Left renal cortex interstitium (tissue), 4 donors: ENCODE data around the gene PRR5. TPM values are rescaled to one million over a fixed set of nuclear protein-coding genes. Genes with fewer than 3 reads are reported as not detected.
"Not testable (repeated sequence)": the region's sequence is repeated elsewhere in the genome, so short reads cannot be mapped to it uniquely, and the experiment has no call there.

ENCODE experiments used
- DNase-seq, 4 donors: peaks; one replicate each; pipeline ENCODE4 v3.0.0-alpha.2; 2013; ENCODE audit warnings: low read depth in 4 of 4, low spot score in 2 of 4, missing footprints in 1 of 4
- polyA plus RNA-seq, 4 donors: library from polyadenylated mRNA; unstranded; fragments of 120-200 nt; gene quantifications; one replicate each; pipeline ENCODE4 v1.2.1, GENCODE V29; 2013; ENCODE audit not compliant: insufficient read length in 4 of 4

PRR5 gene
- polyA plus RNA-seq, 4 donors = 22.3 to 39.1 (median 32.1) TPM

DNA sequence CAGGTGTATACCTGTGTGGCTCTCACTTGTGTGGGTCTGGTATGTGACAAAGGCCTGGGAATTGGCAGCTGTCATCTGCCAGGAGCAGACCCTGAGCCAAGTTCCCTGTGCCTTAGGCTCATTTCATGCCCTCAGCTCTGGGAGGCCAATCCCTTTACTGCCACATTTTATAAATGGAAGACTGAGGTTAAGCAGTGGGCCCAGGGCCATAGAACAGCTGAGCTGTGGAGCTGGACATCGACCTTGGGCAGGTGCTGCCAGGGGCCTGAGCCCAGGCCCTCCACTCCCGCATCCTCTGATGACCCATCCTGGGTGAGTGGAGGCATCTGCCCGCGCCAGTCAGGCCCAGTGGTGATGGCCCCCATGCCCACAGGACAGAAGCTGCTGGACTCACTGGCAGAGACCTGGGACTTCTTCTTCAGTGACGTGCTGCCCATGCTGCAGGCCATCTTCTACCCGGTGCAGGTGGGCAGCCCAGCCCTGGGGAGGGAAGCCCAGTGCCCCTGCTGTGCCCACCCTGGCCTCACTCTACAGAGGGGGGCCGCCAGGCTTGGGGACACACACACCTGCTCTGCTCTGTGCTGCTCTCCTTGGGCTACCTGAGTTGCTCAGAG lies 29.5 kb downstream of the PRR5 start:
- no peak for DNase-seq

DNA sequence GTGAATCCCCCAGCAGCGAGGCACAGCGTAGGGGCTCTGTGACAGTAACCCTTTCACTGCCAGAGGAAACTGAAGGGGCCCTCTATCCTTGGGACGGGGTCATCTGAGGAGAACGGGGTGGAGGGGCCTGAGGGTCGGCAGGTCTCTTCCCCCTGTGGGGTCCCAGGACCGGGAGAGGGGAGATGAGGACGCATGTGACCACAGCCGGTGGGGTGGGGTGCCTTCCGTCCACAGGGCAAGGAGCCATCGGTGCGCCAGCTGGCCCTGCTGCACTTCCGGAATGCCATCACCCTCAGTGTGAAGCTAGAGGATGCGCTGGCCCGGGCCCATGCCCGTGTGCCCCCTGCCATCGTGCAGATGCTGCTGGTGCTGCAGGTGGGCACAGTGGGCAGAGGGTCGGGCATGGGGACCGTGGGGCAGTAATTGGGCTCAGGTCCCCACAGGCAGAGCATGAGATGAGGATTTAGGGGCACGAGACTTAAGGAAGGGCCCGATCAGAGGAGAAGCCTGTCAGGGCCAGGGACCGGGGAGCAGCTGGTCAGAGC lies 30.1 kb downstream of the PRR5 start:
- no peak for DNase-seq

DNA sequence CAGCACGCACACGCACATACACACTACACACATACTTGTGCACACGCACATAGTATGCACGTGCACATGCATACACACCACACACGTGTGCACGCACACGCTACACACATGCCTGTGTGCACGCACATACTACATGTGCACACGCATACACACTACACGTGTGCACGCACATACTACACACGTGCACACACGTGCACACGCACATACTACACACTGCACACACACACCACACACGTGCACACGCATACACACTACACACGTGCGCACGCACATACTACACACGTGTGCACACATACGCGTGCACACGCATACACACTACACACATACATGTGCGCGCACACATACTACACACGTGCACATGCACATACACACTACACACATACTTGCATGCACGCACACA lies 30.7 kb downstream of the PRR5 start:
- DNase-seq = no peak

DNA sequence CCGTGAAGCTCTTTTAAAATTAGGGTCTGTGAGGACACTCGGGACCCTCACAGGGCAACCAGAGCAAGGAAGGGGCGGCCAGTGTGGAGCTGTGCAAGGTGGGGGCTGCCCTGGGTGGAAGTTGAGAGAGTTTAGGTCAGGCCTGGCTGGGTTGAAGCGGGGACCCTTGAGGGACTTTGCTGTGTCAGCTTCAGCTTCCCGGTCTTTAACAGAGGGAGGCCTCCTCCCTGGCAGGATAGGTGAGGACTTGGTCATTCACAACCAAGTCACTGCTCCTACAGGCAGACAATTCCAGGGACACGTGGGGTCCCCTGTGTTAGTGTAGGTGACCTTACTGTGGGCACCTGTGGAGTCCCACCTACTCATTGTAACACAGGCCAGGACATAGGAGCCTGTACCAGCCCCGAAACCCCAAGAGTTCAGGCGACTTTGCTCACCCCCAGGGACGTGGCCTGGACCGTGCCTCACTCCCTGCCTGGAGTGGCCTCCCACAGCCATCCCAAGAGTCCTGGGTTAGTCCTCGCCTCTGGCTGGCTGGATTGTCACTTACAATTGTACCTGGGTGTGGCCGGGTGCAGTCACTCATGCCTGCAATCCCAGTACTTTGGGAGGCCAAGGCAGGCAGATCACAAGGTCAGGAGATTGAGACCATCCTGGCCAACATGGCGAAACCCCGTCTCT lies 31.6 kb downstream of the PRR5 start:
- DNase-seq = no peak

DNA sequence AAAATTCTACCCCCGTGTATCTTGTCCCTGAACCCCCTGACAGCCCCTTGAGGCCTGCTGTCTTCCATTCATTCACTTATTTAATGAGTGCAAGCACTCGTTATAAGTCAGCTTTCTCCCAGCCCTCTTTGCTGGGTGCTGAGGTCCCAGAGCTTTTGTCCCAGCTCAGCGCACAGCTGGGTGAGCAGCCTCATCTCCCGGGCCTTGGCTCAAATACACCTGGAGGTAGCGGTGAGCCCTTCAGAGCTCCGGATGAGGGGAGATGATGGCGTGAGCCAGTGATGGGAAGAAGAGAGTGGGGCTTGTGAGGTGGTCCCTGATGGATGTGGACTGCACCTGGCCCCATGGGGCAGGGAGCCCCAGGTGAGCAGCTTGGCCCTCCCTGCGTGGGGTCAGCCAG lies 32.3 kb downstream of the PRR5 start:
- DNase-seq = no peak

DNA sequence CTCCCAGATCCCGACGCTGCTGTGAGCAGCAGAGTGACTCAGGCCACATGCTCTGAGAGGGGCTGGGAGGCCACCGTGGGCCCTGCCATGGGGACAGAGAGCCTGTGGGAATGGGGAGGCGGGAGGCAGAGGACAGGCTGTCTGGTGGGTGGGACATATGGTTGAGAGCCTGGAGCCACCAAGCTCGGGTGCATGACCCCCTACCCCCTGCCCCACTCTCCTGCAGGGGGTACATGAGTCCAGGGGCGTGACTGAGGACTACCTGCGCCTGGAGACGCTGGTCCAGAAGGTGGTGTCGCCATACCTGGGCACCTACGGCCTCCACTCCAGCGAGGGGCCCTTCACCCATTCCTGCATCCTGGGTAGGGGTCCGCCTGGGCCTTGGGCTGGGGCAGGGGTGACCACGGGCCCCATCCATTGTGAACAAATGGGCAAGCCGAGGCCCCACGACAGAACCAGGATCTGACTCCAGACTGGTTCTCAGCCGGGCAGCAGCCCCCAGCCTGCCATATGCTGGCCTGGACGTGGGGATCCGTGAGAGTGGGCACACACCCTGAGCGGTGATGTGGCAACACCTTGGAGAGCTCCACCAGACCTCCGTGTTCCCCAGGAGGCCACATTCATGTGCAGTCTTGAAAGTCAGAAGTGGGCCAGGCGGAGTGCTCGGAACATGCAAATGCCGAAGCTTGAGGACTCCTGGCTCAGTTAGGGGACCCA lies 33.0 kb downstream of the PRR5 start:
- DNase-seq = no peak

DNA sequence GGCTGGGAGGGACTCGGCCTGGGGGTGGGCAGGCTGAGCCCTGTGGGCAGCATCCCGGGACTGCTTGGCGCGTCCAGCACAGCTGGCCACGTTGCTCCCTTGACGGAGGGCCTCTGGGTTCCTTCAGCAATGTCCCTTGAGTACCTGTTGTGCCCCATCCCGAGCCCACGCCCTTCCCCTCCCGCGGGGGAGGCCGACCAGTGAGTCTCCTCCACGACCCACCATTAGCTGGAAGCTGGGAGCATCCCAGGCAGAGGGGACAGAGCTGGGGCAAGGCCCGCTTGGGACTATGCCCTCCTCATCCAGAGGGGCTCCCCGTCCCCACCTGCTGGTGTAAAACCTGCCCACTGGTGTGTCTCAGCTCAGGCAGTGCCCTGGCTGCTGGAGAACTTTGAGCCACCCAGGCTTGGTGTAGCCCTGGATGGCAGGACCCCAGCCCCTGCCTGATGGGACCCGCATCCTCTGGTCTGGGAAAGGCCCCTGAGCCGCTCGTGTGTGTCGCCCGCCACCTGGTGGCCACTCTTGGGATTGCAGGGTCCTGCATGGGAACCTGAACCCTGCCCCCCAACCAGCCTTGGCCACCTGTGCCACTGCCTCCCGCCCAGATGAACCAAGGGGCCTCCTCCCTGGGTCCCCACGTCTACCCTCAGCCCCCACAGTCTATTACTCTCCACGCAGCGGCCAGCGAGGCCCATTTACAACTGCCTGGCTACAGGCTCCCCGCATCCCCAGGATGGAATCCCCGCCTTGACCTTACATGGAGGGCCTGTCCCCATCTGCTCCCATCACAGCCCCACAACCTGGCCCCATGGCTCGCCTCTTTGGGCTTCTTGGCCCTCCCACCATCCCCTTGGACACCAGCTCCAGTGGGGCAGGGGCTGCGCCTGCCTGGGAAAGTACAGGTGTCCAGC lies 33.8 kb downstream of the PRR5 start:
- DNase-seq = no peak

DNA sequence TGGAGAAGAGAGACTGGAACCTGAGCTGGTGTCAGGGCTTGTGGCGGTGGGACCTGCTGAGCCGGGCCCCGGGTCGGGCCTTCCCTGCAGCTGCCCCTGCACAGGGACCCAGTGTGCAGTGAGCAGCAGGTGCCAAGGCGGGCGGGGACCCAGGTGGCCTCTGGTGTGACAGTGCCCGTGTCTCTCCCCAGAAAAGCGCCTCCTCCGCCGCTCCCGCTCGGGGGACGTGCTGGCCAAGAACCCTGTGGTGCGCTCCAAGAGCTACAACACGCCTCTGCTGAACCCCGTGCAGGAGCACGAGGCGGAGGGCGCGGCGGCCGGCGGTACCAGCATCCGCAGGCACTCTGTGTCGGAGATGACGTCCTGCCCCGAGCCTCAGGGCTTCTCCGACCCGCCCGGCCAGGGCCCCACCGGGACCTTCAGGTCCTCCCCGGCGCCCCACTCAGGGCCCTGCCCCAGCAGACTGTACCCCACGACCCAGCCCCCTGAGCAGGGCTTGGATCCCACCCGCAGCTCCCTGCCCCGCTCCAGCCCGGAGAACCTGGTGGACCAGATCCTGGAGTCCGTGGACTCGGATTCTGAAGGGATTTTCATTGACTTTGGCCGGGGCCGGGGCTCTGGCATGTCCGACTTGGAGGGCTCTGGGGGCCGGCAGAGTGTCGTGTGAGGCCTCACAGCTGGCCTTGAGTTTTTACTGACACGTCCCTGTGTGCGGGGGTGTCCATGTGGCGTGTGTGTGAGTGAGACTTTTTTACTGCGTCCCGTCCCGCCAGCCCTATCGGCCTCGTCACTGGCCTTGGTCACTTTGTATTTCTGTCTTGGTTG lies 34.8 kb downstream of the PRR5 start:
- no peak for DNase-seq

DNA sequence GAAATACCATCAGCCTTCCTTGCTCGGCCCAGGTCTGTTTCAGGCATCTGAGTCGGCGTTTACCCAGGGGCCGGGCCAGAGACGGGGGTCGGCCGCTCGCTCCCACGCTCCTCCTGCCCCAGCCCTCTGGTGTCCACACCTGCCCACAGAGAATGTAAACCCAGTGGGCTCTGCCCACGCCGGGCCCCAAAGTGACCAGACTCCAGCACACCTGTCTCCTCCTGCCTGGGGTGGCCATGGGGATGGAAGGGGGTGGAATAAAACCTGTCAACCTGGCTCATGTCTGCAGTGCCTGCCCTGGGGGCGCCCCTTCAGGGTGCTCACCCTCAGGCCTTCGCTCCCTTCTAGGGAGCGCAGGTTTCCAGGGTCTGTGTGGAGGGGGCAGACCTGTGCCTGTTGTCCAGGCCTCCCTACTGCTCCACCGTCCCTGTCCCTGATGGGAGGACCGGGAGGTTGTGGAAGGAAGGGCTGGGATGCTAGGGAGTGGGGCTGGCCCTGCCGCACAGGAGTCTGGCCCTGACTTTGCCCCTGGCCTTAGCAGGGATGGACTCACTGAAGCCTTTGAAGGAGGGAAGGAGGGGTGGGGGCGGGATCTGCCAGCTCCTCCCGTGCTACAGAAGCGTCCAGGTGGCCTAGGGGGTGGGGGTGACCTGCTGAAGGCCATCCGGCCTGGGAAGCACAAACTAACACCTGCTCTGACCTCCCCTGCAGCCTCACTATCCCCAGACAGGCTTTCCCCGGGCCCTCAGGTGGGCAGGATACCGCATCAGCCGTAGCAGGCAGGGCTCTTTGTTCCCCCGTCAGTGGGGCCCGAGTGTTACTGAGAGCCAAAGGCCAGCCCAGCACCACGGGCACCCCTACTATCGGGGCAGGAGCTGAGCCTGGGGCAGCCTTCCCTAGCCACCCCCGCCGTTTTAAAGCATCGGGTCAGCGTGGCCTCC lies 35.7 kb downstream of the PRR5 start:
- DNase-seq = no peak

DNA sequence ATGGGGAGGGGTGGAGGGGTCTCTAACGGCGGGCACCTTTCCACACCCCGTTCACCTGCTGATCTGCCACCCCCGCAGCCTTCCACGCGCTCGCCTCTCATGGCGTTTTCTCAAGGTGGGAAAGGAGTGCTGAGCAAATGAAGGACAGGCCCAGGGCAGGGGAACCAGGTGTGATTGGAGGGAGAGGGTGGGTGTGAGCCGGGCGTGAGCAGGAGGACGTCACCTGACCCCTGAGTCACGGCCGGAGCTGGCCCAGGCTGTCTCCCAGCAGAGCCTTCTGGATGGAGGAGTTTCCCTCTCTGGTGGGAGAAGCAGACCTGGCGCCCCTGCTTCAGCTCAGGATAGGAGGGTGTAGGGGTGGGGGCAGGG lies 36.3 kb downstream of the PRR5 start:
- no peak for DNase-seq

DNA sequence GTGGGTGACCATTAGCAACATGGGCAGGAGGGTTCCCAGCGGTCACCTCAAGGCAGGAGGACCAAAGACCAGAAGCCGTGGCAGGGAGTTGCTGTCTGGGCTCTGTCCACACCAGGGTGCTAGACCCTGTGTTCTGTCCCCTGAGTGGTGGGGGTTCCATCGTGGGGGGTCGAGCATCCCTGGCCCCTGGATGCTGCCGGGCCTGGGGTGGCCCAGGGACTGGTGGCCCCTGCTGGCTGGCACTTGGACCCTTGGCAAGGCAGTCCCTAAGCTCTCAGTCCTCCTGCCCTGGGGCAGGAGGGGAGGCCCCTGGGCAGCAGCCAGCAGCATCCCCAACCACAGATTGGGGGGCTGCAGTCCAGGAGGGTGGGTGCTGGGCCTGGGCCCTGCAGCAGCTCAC lies 37.0 kb downstream of the PRR5 start:
- DNase-seq = no peak

DNA sequence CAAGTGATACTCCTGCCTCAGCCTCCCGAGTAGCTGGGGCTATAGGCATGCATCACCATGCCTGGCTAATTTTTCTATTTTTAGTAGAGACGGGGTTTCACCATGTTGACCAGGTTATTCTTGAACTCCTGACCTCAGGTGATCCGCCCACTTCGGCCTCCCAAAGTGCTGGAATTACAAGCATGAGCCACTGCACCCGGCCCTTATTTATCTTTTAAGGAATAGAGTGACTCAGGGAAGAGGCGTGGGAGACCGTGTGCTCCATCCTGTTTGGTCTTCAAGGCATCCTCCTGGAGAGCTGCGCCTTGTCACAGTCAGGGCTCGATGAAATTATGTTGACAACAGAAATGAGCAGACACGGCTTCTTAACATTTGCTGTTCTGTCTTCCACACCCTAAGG lies 37.7 kb downstream of the PRR5 start:
- not testable (repeated sequence) for DNase-seq

DNA sequence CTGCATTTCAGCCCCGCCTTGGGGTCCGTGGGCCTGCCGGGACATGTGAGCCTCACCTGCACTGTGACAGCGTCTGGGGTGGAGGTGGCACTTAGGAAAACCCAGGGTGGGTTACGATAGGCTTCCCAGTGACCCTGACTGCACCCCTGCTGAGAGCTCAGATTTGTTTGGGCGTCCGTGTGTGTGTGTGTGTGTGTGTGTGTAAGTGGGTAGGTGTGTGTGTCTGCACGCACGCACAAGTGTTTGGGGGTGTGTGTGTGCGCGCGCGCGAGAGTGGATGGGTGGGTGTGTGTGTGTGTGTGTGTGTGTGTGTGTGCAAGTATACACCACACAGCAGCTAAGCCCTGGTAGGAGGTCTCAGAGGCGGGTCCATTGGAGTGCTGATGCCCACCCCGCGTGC lies 38.3 kb downstream of the PRR5 start:
- DNase-seq = no peak

DNA sequence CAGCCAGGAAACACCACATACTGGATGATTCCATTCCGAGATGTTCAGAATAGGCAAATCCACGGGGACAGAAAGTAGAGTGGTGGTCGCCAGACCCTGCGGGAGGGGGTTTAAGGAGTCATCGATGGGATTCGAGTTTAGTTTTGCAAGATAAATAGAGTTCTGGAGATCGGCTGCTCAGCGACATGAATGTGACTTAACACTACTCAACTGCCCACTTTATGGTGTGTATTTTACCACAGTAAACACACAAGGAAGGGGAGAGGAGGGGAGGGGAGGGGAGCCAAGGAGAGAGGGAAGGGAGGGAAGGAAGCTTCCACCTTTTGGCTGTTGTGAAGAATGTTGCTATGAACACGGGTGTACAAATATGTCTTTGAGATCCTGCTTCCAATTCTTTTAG lies 39.9 kb downstream of the PRR5 start:
- no peak for DNase-seq

DNA sequence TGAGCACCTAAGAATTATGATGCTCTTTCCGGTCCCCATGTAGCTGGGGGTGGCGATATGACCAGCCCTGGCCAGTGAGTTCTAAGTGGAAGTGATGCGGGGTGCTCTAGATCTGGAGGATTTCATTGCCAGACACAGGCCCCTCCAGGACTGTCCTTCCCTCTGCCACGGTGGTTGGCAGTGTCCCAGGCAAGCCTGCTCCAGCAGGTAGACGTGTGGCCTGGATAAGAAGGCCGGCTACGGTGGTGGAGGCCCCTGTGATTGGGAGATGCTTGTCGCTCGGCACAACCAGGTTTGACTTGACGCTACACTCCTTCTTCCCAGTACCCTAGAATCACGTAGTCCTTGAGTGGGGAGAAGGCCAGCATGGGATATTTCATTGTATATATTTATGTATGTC lies 41.2 kb downstream of the PRR5 start:
- no peak for DNase-seq

DNA sequence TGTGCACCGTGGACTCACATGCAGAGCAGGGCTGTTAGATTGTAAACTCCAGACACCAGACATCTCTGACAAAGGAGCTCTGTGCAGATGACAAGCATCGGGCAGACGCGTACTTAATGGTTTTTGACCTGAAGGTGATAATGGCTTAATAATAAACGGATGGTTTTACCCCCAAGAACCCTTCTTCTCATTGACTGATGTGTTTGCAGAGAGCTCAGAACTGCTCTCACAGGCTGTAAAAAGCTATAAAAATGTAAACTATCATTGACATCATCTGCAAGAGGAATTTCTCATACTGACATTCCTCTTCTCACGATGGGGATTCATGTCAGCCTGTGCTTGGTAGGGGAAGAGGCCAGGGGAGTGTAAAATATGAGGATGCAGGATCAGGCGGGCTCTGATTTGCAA lies 41.8 kb downstream of the PRR5 start:
- no peak for DNase-seq

DNA sequence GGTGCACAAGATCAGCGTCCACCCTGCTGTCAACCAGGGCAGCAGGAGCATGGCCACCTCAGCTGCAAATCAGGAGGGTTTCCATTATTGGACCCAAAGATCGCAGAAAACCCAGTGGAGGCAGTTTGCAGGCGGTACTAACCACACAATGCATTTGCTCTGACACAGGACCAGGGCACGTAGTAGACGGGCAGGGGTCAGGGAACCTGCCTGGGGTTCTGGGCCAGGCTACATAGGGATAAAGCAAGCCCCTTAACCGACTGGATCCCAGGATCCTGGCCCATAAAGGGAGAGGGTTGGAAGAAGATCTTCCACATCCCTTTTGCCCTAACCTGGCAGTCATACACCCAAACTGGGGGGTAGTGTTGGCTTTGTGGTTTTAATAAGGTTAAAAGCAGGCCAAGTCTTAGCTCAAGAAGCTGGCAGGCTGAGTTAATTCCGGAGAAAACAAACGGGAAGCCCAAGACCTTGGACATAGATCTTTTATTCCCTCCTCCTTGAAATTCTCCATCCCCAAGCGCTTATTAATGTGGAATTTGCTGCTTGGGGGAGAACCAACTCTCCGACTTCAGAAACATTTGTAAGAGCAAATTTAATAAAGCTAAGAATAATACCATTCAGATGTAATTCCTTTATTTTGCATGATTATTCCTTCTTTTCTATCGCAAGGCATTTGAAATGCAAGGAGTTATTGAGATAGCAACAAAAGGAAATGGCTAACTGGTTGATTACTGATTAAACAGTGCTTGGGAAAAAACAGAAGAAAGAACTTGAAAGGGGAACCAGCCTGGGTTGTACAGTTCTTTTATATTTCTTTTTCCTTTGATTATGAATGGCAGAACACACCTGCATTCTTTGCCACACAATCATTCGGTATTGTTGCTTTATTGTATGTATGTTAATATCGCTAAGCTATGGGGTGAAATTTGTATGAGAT lies 44.1 kb downstream of the PRR5 start:
- DNase-seq = no peak

DNA sequence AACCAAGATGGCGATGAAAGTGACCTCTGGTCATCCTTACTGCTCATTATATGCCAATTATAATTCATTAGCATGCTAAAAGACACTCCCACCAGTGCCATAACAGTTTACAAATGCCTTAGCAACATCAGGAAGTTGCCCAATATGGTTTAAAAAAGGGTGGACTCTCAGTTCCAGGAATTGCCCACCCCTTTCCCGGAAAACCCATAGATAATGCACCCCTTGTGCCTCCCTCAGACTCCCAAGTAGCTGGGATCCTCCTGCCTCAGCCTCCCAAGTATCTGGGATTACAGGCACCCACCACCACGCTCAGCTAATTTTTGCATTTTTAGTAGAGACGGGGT lies 45.8 kb downstream of the PRR5 start:
- DNase-seq = not testable (repeated sequence)
